Measurements from ENCODE around the gene MYBPC1. TPM values are rescaled to one million over a fixed set of nuclear protein-coding genes. Genes with fewer than 3 reads are reported as not detected.

Gene MYBPC1
- total and polyA plus RNA-seq, 2 of the 13 experiments (the other 11 are each of a cell fraction or from before 2014, with no cell fraction given), result 0.31 to 0.53 TPM

DNA sequence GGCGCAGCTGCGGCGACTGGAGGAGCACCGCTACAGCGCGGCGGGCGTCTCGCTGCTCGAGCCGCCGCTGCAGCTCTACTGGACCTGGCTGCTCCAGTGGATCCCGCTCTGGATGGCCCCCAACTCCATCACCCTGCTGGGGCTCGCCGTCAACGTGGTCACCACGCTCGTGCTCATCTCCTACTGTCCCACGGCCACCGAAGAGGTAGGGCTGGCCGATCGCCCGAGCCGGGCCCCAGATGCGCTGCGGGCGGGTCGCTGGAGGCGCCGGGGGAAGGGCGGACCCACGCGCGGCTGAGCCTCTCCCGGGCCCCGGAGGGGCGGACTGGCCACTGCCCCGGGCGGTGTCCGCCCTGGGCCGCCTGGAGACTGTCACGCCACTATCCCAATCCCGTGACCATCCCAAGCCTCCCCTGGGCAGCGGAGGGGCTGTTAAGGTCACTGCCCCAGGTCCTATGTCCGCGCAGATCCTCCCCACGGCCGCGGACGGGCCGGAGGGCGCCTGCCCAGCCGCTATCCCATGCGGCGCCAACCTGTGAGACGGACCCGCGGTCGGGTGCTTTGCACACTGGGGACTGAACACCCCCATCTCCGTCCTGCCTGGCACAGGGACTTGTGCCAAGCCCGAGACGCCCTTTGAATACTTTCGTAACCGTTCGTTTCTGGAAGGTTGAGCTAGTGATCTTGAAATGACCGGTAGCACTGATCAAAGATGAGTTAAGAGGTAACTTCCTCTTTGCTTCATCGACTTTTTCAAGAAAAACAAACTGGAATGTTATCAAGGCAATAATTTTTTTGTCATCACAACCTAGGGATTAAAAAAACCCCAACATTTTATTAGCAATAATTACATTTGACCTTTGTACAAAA, 103.4 kb downstream of the MYBPC1 start (continued):
- TF ChIP-seq ARNT2 (CRISPR knock-in tag; IDR thresholded peaks at IDR 0.05; ENCODE audit: low read depth) (peak; percentile 69), THYN1 (CRISPR knock-in tag; IDR thresholded peaks at IDR 0.05; ENCODE audit: borderline replicate concordance, low read depth) (no peak), GFI1 (CRISPR knock-in tag; IDR thresholded peaks at IDR 0.05; ENCODE audit: borderline replicate concordance) (0 out of 2 replicates have a peak, but pooled peaks have one; percentile 30), KDM5B (CRISPR knock-in tag; IDR thresholded peaks at IDR 0.05; ENCODE audit: borderline replicate concordance) (peak; percentile 42; the same call in 1 of the 2 replicates), SMAD3 (CRISPR knock-in tag; IDR thresholded peaks at IDR 0.05) (no peak), SAP130 (CRISPR knock-in tag; IDR thresholded peaks at IDR 0.05; ENCODE audit: low read depth) (peak; percentile 73), NKX3-1 (CRISPR knock-in tag; IDR thresholded peaks at IDR 0.05) (0 out of 2 replicates have a peak, but pooled peaks have one; percentile 56), BCL6 (CRISPR knock-in tag; IDR thresholded peaks at IDR 0.05) (peak; percentile 57), PRMT3 (CRISPR knock-in tag; IDR thresholded peaks at IDR 0.05; ENCODE audit: borderline replicate concordance, low read depth) (no peak), JUND (CRISPR knock-in tag; IDR thresholded peaks at IDR 0.05) (0 out of 2 replicates have a peak, but pooled peaks have one; percentile 4), SP4 (CRISPR knock-in tag; IDR thresholded peaks at IDR 0.05) (peak; percentile 46; the same call in 1 of the 2 replicates), ZKSCAN5 (CRISPR knock-in tag; IDR thresholded peaks at IDR 0.05) (no peak)
- TF ChIP-seq, protein P1, sequence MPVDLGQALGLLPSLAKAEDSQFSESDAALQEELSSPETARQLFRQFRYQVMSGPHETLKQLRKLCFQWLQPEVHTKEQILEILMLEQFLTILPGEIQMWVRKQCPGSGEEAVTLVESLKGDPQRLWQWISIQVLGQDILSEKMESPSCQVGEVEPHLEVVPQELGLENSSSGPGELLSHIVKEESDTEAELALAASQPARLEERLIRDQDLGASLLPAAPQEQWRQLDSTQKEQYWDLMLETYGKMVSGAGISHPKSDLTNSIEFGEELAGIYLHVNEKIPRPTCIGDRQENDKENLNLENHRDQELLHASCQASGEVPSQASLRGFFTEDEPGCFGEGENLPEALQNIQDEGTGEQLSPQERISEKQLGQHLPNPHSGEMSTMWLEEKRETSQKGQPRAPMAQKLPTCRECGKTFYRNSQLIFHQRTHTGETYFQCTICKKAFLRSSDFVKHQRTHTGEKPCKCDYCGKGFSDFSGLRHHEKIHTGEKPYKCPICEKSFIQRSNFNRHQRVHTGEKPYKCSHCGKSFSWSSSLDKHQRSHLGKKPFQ (CRISPR knock-in tag; IDR thresholded peaks at IDR 0.05; ENCODE audit: insufficient replicate concordance), result no peak
- TF ChIP-seq, protein P2, sequence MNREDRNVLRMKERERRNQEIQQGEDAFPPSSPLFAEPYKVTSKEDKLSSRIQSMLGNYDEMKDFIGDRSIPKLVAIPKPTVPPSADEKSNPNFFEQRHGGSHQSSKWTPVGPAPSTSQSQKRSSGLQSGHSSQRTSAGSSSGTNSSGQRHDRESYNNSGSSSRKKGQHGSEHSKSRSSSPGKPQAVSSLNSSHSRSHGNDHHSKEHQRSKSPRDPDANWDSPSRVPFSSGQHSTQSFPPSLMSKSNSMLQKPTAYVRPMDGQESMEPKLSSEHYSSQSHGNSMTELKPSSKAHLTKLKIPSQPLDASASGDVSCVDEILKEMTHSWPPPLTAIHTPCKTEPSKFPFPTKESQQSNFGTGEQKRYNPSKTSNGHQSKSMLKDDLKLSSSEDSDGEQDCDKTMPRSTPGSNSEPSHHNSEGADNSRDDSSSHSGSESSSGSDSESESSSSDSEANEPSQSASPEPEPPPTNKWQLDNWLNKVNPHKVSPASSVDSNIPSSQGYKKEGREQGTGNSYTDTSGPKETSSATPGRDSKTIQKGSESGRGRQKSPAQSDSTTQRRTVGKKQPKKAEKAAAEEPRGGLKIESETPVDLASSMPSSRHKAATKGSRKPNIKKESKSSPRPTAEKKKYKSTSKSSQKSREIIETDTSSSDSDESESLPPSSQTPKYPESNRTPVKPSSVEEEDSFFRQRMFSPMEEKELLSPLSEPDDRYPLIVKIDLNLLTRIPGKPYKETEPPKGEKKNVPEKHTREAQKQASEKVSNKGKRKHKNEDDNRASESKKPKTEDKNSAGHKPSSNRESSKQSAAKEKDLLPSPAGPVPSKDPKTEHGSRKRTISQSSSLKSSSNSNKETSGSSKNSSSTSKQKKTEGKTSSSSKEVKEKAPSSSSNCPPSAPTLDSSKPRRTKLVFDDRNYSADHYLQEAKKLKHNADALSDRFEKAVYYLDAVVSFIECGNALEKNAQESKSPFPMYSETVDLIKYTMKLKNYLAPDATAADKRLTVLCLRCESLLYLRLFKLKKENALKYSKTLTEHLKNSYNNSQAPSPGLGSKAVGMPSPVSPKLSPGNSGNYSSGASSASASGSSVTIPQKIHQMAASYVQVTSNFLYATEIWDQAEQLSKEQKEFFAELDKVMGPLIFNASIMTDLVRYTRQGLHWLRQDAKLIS (CRISPR knock-in tag; IDR thresholded peaks at IDR 0.05), result peak; percentile 89
- TF ChIP-seq, protein P3, sequence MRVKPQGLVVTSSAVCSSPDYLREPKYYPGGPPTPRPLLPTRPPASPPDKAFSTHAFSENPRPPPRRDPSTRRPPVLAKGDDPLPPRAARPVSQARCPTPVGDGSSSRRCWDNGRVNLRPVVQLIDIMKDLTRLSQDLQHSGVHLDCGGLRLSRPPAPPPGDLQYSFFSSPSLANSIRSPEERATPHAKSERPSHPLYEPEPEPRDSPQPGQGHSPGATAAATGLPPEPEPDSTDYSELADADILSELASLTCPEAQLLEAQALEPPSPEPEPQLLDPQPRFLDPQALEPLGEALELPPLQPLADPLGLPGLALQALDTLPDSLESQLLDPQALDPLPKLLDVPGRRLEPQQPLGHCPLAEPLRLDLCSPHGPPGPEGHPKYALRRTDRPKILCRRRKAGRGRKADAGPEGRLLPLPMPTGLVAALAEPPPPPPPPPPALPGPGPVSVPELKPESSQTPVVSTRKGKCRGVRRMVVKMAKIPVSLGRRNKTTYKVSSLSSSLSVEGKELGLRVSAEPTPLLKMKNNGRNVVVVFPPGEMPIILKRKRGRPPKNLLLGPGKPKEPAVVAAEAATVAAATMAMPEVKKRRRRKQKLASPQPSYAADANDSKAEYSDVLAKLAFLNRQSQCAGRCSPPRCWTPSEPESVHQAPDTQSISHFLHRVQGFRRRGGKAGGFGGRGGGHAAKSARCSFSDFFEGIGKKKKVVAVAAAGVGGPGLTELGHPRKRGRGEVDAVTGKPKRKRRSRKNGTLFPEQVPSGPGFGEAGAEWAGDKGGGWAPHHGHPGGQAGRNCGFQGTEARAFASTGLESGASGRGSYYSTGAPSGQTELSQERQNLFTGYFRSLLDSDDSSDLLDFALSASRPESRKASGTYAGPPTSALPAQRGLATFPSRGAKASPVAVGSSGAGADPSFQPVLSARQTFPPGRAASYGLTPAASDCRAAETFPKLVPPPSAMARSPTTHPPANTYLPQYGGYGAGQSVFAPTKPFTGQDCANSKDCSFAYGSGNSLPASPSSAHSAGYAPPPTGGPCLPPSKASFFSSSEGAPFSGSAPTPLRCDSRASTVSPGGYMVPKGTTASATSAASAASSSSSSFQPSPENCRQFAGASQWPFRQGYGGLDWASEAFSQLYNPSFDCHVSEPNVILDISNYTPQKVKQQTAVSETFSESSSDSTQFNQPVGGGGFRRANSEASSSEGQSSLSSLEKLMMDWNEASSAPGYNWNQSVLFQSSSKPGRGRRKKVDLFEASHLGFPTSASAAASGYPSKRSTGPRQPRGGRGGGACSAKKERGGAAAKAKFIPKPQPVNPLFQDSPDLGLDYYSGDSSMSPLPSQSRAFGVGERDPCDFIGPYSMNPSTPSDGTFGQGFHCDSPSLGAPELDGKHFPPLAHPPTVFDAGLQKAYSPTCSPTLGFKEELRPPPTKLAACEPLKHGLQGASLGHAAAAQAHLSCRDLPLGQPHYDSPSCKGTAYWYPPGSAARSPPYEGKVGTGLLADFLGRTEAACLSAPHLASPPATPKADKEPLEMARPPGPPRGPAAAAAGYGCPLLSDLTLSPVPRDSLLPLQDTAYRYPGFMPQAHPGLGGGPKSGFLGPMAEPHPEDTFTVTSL (CRISPR knock-in tag; IDR thresholded peaks at IDR 0.05; ENCODE audit: borderline replicate concordance), result peak; percentile 53; the same call in 1 of the 2 replicates
- TF ChIP-seq, protein P4, sequence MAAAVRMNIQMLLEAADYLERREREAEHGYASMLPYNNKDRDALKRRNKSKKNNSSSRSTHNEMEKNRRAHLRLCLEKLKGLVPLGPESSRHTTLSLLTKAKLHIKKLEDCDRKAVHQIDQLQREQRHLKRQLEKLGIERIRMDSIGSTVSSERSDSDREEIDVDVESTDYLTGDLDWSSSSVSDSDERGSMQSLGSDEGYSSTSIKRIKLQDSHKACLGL (CRISPR knock-in tag; IDR thresholded peaks at IDR 0.05), result peak; percentile 60; the same call in 1 of the 2 replicates
